Limb (tissue), 2 donors: ENCODE data around the gene PIKFYVE.
"Not testable (repeated sequence)": the region's sequence is repeated elsewhere in the genome, so short reads cannot be mapped to it uniquely, and the experiment has no call there.

Experiments
- DNase-seq, 2 donors: peaks; one replicate each; pipeline ENCODE4 v3.0.0-alpha.2; 2016; ENCODE audit errors: extremely low spot score in 2 of 2

Gene PIKFYVE

GRCh38 chr2:208300847-208301618 is 35.0 kb downstream of the PIKFYVE start:
- no peak for DNase-seq

GRCh38 chr2:208304157-208304556 is 38.1 kb downstream of the PIKFYVE start:
- no peak for DNase-seq

GRCh38 chr2:208304695-208305094 is 38.6 kb downstream of the PIKFYVE start:
- no peak for DNase-seq

GRCh38 chr2:208306291-208306690 is 40.2 kb downstream of the PIKFYVE start:
- DNase-seq: no peak

GRCh38 chr2:208311321-208311720 is 45.3 kb downstream of the PIKFYVE start:
- DNase-seq: no peak

- no peak for DNase-seq
These were observed 45.9 kb downstream of the PIKFYVE start for GRCh38 chr2:208311954-208312353.

GRCh38 chr2:208315081-208315788 is 49.2 kb downstream of the PIKFYVE start:
- no peak for DNase-seq

- no peak for DNase-seq
These were observed 52.1 kb downstream of the PIKFYVE start for GRCh38 chr2:208318127-208318526.

- no peak for DNase-seq
These were observed 53.3 kb downstream of the PIKFYVE start for GRCh38 chr2:208319391-208319790.

- peak; percentile 32 to 52 for DNase-seq
These were observed 54.6 kb downstream of the PIKFYVE start for GRCh38 chr2:208320686-208321085.

- no peak for DNase-seq
These were observed 60.0 kb downstream of the PIKFYVE start for GRCh38 chr2:208326016-208326415.

GRCh38 chr2:208329485-208329884 is 63.4 kb downstream of the PIKFYVE start:
- no peak for DNase-seq

- no peak for DNase-seq
These were observed 68.2 kb downstream of the PIKFYVE start for GRCh38 chr2:208334230-208334629.

GRCh38 chr2:208346756-208347155 is 80.7 kb downstream of the PIKFYVE start:
- DNase-seq: no peak

GRCh38 chr2:208350610-208351009 is 84.6 kb downstream of the PIKFYVE start:
- DNase-seq: no peak

- DNase-seq: no peak
These were observed 86.9 kb downstream of the PIKFYVE start for GRCh38 chr2:208352644-208353567.

GRCh38 chr2:208354964-208355381 is 88.9 kb downstream of the PIKFYVE start:
- DNase-seq: no peak

- not testable (repeated sequence) for DNase-seq
These were observed 90.4 kb downstream of the PIKFYVE start for GRCh38 chr2:208356420-208356819.

- DNase-seq: no peak
These were observed 91.0 kb downstream of the PIKFYVE start for GRCh38 chr2:208356846-208357574.

- DNase-seq: no peak
These were observed 92.9 kb downstream of the PIKFYVE start for GRCh38 chr2:208358758-208359631.
